ENCODE data around the gene GNAT1.

The GNAT1 gene

GRCh38 chr3:50155891-50156290 lies 35.5 kb upstream of the GNAT1 start:
- Histone ChIP-seq H2AFZ (ENCODE audit: low read depth, low read length) (no peak overlapping the region), H3K9me3 (ENCODE audit: insufficient read depth, low read length) (no peaks in the 10 kb centered on the region), H3K27ac (ENCODE audit: low read length) (no peak overlapping the region), H3K9ac (ENCODE audit: low read length) (no peak overlapping the region), H3K36me3 (replicated peaks; ENCODE audit: low read depth, low read length) (no peaks in the 10 kb centered on the region), H4K20me1 (ENCODE audit: insufficient read depth, low read length) (no peaks in the 10 kb centered on the region), H3K27me3 (ENCODE audit: low read depth, low read length) (peaks cover 19% of the 10 kb centered on the region), H3K4me1 (ENCODE audit: low read length) (no peaks in the 10 kb centered on the region), H3K79me2 (ENCODE audit: low read length) (no peaks in the 10 kb centered on the region), H3K4me3 (ENCODE audit: low read length) (peak overlapping the region; percentile 25; the same call in 1 of the 2 replicates), H3K4me2 (ENCODE audit: low read length) (peak overlapping the region; percentile 24; the same call in 1 of the 2 replicates)
- no peak for TF ChIP-seq CTCF (IDR thresholded peaks at IDR 0.05; ENCODE audit: low read depth, low read length)
- no peak for TF ChIP-seq EZH2phosphoT487 (IDR thresholded peaks at IDR 0.05; ENCODE audit: low read depth)

- no peaks in the 10 kb centered on the region for H3K79me2 ChIP-seq (ENCODE audit: low read length)
- no peaks in the 10 kb centered on the region for H4K20me1 ChIP-seq (ENCODE audit: insufficient read depth, low read length)
- no peak overlapping the region for H3K9ac ChIP-seq (ENCODE audit: low read length)
- peak overlapping the region; percentile 1; the same call in 1 of the 2 replicates for H3K4me2 ChIP-seq (ENCODE audit: low read length)
- peaks cover 19% of the 10 kb centered on the region for H3K27me3 ChIP-seq (ENCODE audit: low read depth, low read length)
- no peaks in the 10 kb centered on the region for H3K9me3 ChIP-seq (ENCODE audit: insufficient read depth, low read length)
- TF ChIP-seq EZH2phosphoT487 (IDR thresholded peaks at IDR 0.05; ENCODE audit: low read depth) (no peak), CTCF (IDR thresholded peaks at IDR 0.05; ENCODE audit: low read depth, low read length) (no peak)
- peak overlapping the region; percentile 12; the same call in 1 of the 2 replicates for H2AFZ ChIP-seq (ENCODE audit: low read depth, low read length)
- H3K27ac ChIP-seq (ENCODE audit: low read length) = no peak overlapping the region
- H3K36me3 ChIP-seq (replicated peaks; ENCODE audit: low read depth, low read length) = no peaks in the 10 kb centered on the region
- H3K4me1 ChIP-seq (ENCODE audit: low read length) = no peaks in the 10 kb centered on the region
- H3K4me3 ChIP-seq (ENCODE audit: low read length) = no peak overlapping the region
These were observed 34.6 kb upstream of the GNAT1 start for GRCh38 chr3:50156549-50157493.

DNA sequence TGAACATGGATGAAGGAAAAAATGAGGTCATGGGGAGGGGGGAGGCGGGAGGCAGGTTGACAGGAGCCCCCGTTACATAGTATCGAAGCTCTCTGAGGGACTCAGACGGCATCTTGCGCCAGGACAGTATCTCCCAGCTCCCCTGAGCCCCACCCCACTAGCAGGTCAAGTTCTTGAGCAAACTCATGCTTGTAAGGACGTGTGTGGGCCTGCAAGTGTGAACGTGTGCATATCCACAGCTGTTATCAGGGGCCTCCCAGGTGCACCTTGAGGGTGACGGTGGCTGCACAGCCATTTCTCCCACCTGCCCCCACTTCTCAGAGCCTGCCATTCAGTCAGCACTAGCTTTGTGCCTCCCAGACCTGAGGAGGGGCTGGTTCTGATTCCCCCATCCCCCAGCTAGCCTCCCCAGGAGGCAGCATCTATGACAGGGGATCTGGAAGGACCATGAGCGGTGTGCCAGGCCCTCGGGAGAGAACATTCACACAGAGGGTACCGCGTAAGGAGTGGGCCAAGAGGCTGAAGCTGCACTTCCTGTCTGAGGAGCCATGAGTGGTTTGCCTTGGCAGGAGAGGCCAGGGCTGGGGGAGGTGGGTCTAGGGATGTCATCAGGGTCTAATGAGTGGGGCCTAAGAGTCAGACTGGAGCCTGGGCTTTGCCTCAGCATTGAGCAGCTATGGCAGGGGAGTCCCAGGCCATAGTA lies 33.4 kb upstream of the GNAT1 start:
- Histone ChIP-seq H3K4me2 (ENCODE audit: low read length) (no peak overlapping the region), H3K9me3 (ENCODE audit: insufficient read depth, low read length) (no peaks in the 10 kb centered on the region), H3K36me3 (replicated peaks; ENCODE audit: low read depth, low read length) (no peaks in the 10 kb centered on the region), H3K4me3 (ENCODE audit: low read length) (no peak overlapping the region), H4K20me1 (ENCODE audit: insufficient read depth, low read length) (no peaks in the 10 kb centered on the region), H3K4me1 (ENCODE audit: low read length) (no peaks in the 10 kb centered on the region), H2AFZ (ENCODE audit: low read depth, low read length) (no peak overlapping the region), H3K9ac (ENCODE audit: low read length) (no peak overlapping the region), H3K27me3 (ENCODE audit: low read depth, low read length) (peaks cover 19% of the 10 kb centered on the region), H3K27ac (ENCODE audit: low read length) (no peak overlapping the region), H3K79me2 (ENCODE audit: low read length) (no peaks in the 10 kb centered on the region)
- TF ChIP-seq EZH2phosphoT487 (IDR thresholded peaks at IDR 0.05; ENCODE audit: low read depth) = no peak
- no peak for TF ChIP-seq CTCF (IDR thresholded peaks at IDR 0.05; ENCODE audit: low read depth, low read length)

GRCh38 chr3:50158530-50159146 lies 32.8 kb upstream of the GNAT1 start:
- Histone ChIP-seq H2AFZ (ENCODE audit: low read depth, low read length) (no peak overlapping the region), H3K9me3 (ENCODE audit: insufficient read depth, low read length) (no peaks in the 10 kb centered on the region), H3K27me3 (ENCODE audit: low read depth, low read length) (peaks cover 13% of the 10 kb centered on the region), H3K27ac (ENCODE audit: low read length) (no peak overlapping the region), H3K79me2 (ENCODE audit: low read length) (no peaks in the 10 kb centered on the region), H3K9ac (ENCODE audit: low read length) (no peak overlapping the region), H3K4me1 (ENCODE audit: low read length) (no peaks in the 10 kb centered on the region), H4K20me1 (ENCODE audit: insufficient read depth, low read length) (no peaks in the 10 kb centered on the region), H3K4me2 (ENCODE audit: low read length) (no peak overlapping the region), H3K4me3 (ENCODE audit: low read length) (no peak overlapping the region), H3K36me3 (replicated peaks; ENCODE audit: low read depth, low read length) (no peaks in the 10 kb centered on the region)
- TF ChIP-seq CTCF (IDR thresholded peaks at IDR 0.05; ENCODE audit: low read depth, low read length) (no peak), EZH2phosphoT487 (IDR thresholded peaks at IDR 0.05; ENCODE audit: low read depth) (no peak)

Measured in OCI-LY3 (cell line).